Measurements from ENCODE around the gene TARP.

- no peak for TF ChIP-seq RARB (CRISPR knock-in tag; IDR thresholded peaks at IDR 0.05)
- no peak for TF ChIP-seq ARNTL (CRISPR knock-in tag; IDR thresholded peaks at IDR 0.05; ENCODE audit: borderline replicate concordance, low read depth)
- TF ChIP-seq PATZ1 (CRISPR knock-in tag; IDR thresholded peaks at IDR 0.05; ENCODE audit: borderline replicate concordance), result no peak
- TF ChIP-seq TCF4 (CRISPR knock-in tag; IDR thresholded peaks at IDR 0.05; ENCODE audit: borderline replicate concordance), result no peak
- no peak for TF ChIP-seq TOX (CRISPR knock-in tag; IDR thresholded peaks at IDR 0.05; ENCODE audit: borderline replicate concordance)
- TF ChIP-seq ZFP30 (CRISPR knock-in tag; IDR thresholded peaks at IDR 0.05), result no peak
- TF ChIP-seq ZC3H10 (CRISPR knock-in tag; IDR thresholded peaks at IDR 0.05), result no peak
- TF ChIP-seq ZNF565 (CRISPR knock-in tag; conservative IDR thresholded peaks at IDR 0.05; ENCODE audit: low read depth), result no peak
- no peak for TF ChIP-seq ZFP3 (CRISPR knock-in tag; IDR thresholded peaks at IDR 0.05)
- no peak for TF ChIP-seq ZNF70 (CRISPR knock-in tag; IDR thresholded peaks at IDR 0.05)
- TF ChIP-seq OSR1 (CRISPR knock-in tag; IDR thresholded peaks at IDR 0.05), result no peak
- TF ChIP-seq BACH2 (CRISPR knock-in tag; IDR thresholded peaks at IDR 0.05; ENCODE audit: borderline replicate concordance), result no peak
- no peak for TF ChIP-seq ESRRG (CRISPR knock-in tag; IDR thresholded peaks at IDR 0.05)
Measured at GRCh38 chr7:38273286-38273995, at the start of gene TARP.

Measured in SK-N-SH treated with all-trans-retinoic acid at 6 μM for 48 hours (cell line).